Endothelial cell (in vitro differentiated cells): ENCODE data around the gene RIMKLB. TPM values are rescaled to one million over a fixed set of nuclear protein-coding genes. Genes with fewer than 3 reads are reported as not detected.

Experiments used
- DNase-seq: peaks from one replicate; pipeline ENCODE4 v3.0.0; 2021; ENCODE audit warnings: low spot score
- H3K27ac Mint-ChIP-seq: one replicate; pipeline ENCODE4 v1.8.0; 2021; ENCODE audit warnings: mixed read lengths, inconsistent platforms; ENCODE audit not compliant: unreplicated experiment
- H3K27me3 Mint-ChIP-seq: one replicate; pipeline ENCODE4 v1.8.0; 2021; ENCODE audit warnings: mild to moderate bottlenecking, moderate library complexity, mixed read lengths, inconsistent platforms; ENCODE audit not compliant: unreplicated experiment
- H3K36me3 Mint-ChIP-seq: one replicate; pipeline ENCODE4 v1.8.0; 2021; ENCODE audit warnings: mild to moderate bottlenecking, low read depth, mixed read lengths, inconsistent platforms; ENCODE audit not compliant: unreplicated experiment
- H3K4me1 Mint-ChIP-seq: one replicate; pipeline ENCODE4 v1.8.0; 2021; ENCODE audit warnings: mild to moderate bottlenecking, mixed read lengths, inconsistent platforms; ENCODE audit not compliant: unreplicated experiment
- H3K4me3 Mint-ChIP-seq: one replicate; pipeline ENCODE4 v1.8.0; 2021; ENCODE audit warnings: mild to moderate bottlenecking, mixed read lengths, inconsistent platforms; ENCODE audit not compliant: unreplicated experiment
- H3K9me3 Mint-ChIP-seq: one replicate; pipeline ENCODE4 v1.8.0; 2021; ENCODE audit warnings: mixed read lengths, inconsistent platforms; ENCODE audit not compliant: unreplicated experiment
- total RNA-seq: library from RNA; stranded (reverse); fragmentation: NEBNext Ultra II Directional; extraction: Animal tissue kit (Norgen Biotek cat#: 25700); gene quantifications from one replicate; pipeline ENCODE4 v1.2.1, GENCODE V29; 2021; ENCODE audit not compliant: unreplicated experiment
- TF ChIP-seq, protein P1 (sequence below): fragments of 200-600 bp; sonication (generic); IDR thresholded peaks from one replicate; pipeline ENCODE4 v1.5.0; 2021; ENCODE audit warnings: antibody characterized with exemption; ENCODE audit not compliant: unreplicated experiment

Gene RIMKLB
- total RNA-seq, 1 donor from 2014 or later: 101 TPM

DNA sequence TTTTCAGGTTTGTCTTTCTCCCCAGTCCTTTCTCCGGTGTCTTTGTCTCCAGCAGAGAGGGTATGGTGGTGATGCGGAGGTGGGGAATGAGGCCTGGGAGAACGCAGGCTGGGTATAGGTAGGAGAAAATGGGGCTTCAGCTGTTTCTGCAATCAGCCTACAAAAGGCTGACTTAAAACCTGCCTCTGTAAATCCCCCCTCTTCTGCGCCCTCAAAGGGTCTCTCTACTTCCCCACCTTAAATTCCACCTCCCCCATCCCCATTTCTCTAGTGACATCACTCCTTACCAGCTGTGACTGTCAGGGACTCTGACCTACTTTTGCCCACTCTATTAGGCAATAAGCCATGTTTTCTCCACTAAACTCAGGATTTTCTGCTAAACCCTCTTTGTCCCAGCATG lies 8.1 kb upstream of the RIMKLB start:
- no peak for DNase-seq
- H3K9me3 Mint-ChIP-seq: no peaks in the 10 kb centered on the region
- peak overlapping the region; percentile 62 for H3K27ac Mint-ChIP-seq
- no peak overlapping the region for H3K4me3 Mint-ChIP-seq
- TF ChIP-seq, protein P1, sequence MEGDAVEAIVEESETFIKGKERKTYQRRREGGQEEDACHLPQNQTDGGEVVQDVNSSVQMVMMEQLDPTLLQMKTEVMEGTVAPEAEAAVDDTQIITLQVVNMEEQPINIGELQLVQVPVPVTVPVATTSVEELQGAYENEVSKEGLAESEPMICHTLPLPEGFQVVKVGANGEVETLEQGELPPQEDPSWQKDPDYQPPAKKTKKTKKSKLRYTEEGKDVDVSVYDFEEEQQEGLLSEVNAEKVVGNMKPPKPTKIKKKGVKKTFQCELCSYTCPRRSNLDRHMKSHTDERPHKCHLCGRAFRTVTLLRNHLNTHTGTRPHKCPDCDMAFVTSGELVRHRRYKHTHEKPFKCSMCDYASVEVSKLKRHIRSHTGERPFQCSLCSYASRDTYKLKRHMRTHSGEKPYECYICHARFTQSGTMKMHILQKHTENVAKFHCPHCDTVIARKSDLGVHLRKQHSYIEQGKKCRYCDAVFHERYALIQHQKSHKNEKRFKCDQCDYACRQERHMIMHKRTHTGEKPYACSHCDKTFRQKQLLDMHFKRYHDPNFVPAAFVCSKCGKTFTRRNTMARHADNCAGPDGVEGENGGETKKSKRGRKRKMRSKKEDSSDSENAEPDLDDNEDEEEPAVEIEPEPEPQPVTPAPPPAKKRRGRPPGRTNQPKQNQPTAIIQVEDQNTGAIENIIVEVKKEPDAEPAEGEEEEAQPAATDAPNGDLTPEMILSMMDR: no peak
- H3K36me3 Mint-ChIP-seq: no peaks in the 10 kb centered on the region
- peaks cover 3% of the 10 kb centered on the region for H3K27me3 Mint-ChIP-seq
- peaks cover 27% of the 10 kb centered on the region for H3K4me1 Mint-ChIP-seq

DNA sequence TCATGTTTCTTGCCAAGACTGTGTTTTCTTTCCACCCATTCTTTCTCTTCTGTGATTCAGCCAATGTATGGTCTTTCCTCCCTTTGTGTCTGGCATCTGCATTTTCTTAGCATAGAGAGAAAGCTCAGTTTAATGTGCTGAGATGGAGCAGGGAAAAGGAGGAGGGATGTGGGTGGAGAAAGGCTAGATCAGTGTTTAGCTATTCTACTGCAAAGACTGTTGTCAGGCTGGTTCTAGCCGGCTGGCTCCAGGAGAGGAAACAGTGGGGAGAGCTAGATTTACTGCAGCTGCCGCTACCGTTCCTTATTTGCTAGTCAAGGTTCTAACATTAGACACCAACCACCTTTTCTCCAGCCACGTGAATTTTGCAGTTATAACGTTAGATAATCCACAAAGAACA lies 5.2 kb upstream of the RIMKLB start:
- DNase-seq: peak; percentile 58
- peaks cover 5% of the 10 kb centered on the region for H3K36me3 Mint-ChIP-seq
- H3K4me3 Mint-ChIP-seq: no peak overlapping the region
- H3K27ac Mint-ChIP-seq: peak overlapping the region; percentile 93
- peaks cover 6% of the 10 kb centered on the region for H3K27me3 Mint-ChIP-seq
- H3K4me1 Mint-ChIP-seq: peaks cover 28% of the 10 kb centered on the region
- TF ChIP-seq, protein P1: no peak
- no peaks in the 10 kb centered on the region for H3K9me3 Mint-ChIP-seq

DNA sequence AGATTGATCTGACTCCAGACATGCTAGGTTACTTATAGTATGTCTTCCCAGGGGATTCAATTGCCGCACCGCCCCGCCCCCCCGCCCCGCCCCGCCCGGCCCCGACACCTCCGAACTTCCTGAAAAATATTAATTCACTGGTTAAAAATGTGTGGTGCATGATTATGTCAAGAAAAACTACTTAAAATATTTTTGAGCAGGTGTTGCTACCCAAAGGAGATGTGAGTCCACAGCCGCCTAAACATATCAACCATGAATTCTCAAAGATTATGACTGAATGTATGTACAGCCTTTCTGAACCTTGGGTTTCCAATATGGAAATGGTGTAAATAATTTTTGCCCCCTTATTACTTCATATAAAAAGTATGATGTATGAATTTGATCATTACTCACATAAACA lies 2.7 kb upstream of the RIMKLB start:
- DNase-seq: no peak
- Mint-ChIP-seq H3K4me3 (no peak overlapping the region), H3K27ac (no peak overlapping the region), H3K9me3 (no peaks in the 10 kb centered on the region), H3K36me3 (peaks cover 10% of the 10 kb centered on the region), H3K4me1 (peaks cover 32% of the 10 kb centered on the region), H3K27me3 (peaks cover 11% of the 10 kb centered on the region)
- TF ChIP-seq, protein P1: no peak

DNA sequence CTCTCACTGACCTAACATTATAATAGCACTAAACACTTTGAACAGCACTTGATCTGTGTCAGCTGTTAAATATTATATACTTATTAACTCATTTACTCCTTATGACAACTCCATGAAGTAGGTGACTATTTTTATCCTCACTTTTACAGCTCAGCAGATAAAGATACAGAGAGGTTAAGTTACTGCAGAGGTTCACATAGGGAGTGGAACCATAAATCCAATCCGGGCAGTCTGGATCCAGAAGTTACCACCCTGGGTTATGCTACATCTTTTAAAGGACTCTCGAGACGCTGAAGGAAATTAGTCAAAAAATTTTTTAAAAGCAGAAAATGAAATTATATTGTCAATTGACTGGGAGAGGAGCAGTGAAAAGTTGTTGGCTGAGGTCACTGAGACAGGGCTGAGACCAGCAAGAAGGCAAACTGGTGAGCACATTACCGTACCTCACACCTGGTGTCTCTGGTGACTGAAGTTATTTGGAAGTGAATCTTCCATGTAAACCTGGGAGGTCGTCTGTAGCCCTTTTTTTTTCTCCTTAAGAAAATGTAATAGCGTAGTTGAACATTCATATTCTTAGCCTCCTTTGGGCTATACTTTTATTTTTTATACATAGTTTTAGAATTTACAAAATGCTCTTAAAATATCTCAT lies 1.2 kb upstream of the RIMKLB start:
- H3K4me3 Mint-ChIP-seq: peak overlapping the region; percentile 94
- no peak for DNase-seq
- peak overlapping the region; percentile 100 for H3K27ac Mint-ChIP-seq
- H3K36me3 Mint-ChIP-seq: peaks cover 10% of the 10 kb centered on the region
- H3K27me3 Mint-ChIP-seq: peaks cover 8% of the 10 kb centered on the region
- peaks cover 38% of the 10 kb centered on the region for H3K4me1 Mint-ChIP-seq
- no peaks in the 10 kb centered on the region for H3K9me3 Mint-ChIP-seq
- TF ChIP-seq, protein P1: no peak

DNA sequence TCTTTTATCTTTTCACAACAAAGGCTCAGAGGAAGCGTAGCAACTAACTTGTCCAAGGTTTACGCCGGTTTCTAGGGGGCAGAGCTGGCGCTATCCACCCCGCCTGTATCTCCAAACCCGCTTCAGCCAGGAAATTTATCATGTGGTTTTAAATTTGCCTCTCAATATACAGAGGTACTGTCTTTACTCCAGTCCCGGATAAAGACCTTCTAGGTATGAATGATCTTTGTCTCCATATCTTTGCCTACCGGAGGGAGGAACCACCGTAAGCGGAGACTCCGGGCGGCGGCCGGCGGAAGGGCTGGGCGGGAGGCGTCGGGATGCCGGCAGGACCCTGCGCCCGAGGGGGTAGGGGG lies 693 bp upstream of the RIMKLB start:
- peaks cover 10% of the 10 kb centered on the region for H3K36me3 Mint-ChIP-seq
- H3K4me3 Mint-ChIP-seq: peak overlapping the region; percentile 94
- H3K27me3 Mint-ChIP-seq: peaks cover 8% of the 10 kb centered on the region
- no peaks in the 10 kb centered on the region for H3K9me3 Mint-ChIP-seq
- no peak for DNase-seq
- TF ChIP-seq, protein P1: no peak
- peak overlapping the region; percentile 100 for H3K27ac Mint-ChIP-seq
- peaks cover 32% of the 10 kb centered on the region for H3K4me1 Mint-ChIP-seq
